Nephron (organoid): ENCODE measurements around the gene POU4F1.

Source experiments
- H3K27ac Mint-ChIP-seq, 3 experiments: 2 replicates each; pipeline ENCODE4 v1.8.0; 2020; ENCODE audit warnings: mixed read lengths in 3 of 3, mild to moderate bottlenecking in 2 of 3, moderate library complexity in 1 of 3
- H3K27me3 Mint-ChIP-seq: 2 replicates; pipeline ENCODE4 v1.8.0; 2021; ENCODE audit warnings: low read depth, mild to moderate bottlenecking, moderate library complexity, mixed read lengths
- H3K36me3 Mint-ChIP-seq: 2 replicates; pipeline ENCODE4 v1.8.0; 2020; ENCODE audit warnings: low read depth, mixed read lengths
- H3K4me1 Mint-ChIP-seq: 2 replicates; pipeline ENCODE4 v1.8.0; 2020; ENCODE audit warnings: mixed read lengths
- H3K4me3 Mint-ChIP-seq, 3 experiments: 2 replicates each; pipeline ENCODE4 v1.8.0; 2020; ENCODE audit warnings: mild to moderate bottlenecking in 3 of 3, mixed read lengths in 3 of 3, moderate library complexity in 2 of 3
- H3K9me3 Mint-ChIP-seq: 2 replicates; pipeline ENCODE4 v1.8.0; 2020; ENCODE audit warnings: mixed read lengths
- CTCF ChIP-seq, 3 experiments: fragments of 200-600 bp; sonication (generic); IDR thresholded peaks; one replicate each; pipeline ENCODE4 v1.5.0; 2021; ENCODE audit warnings: antibody characterized with exemption in 3 of 3; ENCODE audit not compliant: unreplicated experiment in 3 of 3

The POU4F1 gene

GRCh38 chr13:78602561-78603239, 652 bp downstream of the POU4F1 start:
- H3K4me3 Mint-ChIP-seq = peak overlapping the region; percentile 80 to 84 (median 80)
- H3K9me3 Mint-ChIP-seq = no peaks in the 10 kb centered on the region
- no peak overlapping the region for H3K27ac Mint-ChIP-seq
- H3K36me3 Mint-ChIP-seq = no peaks in the 10 kb centered on the region
- H3K27me3 Mint-ChIP-seq = peaks cover 98% of the 10 kb centered on the region
- H3K4me1 Mint-ChIP-seq = peaks cover 18% of the 10 kb centered on the region
- no peak for TF ChIP-seq CTCF (IDR thresholded peaks at IDR 0.05; ENCODE audit: unreplicated experiment in 3 of 3)

- no peak for TF ChIP-seq CTCF (IDR thresholded peaks at IDR 0.05; ENCODE audit: unreplicated experiment in 3 of 3)
- H3K4me1 Mint-ChIP-seq = peaks cover 18% of the 10 kb centered on the region
- H3K4me3 Mint-ChIP-seq = peak overlapping the region; percentile 80 to 84 (median 80)
- peaks cover 98% of the 10 kb centered on the region for H3K27me3 Mint-ChIP-seq
- H3K9me3 Mint-ChIP-seq = no peaks in the 10 kb centered on the region
- H3K27ac Mint-ChIP-seq = no peak overlapping the region
- no peaks in the 10 kb centered on the region for H3K36me3 Mint-ChIP-seq
Measured at GRCh38 chr13:78601874-78602560, 1.3 kb downstream of the POU4F1 start.

GRCh38 chr13:78601124-78601873, 2.1 kb downstream of the POU4F1 start:
- Mint-ChIP-seq H3K4me3 (peak overlapping the region; percentile 47 to 58 (median 52)), H3K27me3 (peaks cover 98% of the 10 kb centered on the region), H3K4me1 (peaks cover 18% of the 10 kb centered on the region), H3K36me3 (no peaks in the 10 kb centered on the region), H3K9me3 (no peaks in the 10 kb centered on the region), H3K27ac (no peak overlapping the region)
- no peak for TF ChIP-seq CTCF (IDR thresholded peaks at IDR 0.05; ENCODE audit: unreplicated experiment in 3 of 3)

- peaks cover 98% of the 10 kb centered on the region for H3K27me3 Mint-ChIP-seq
- H3K27ac Mint-ChIP-seq = no peak overlapping the region
- H3K4me1 Mint-ChIP-seq = peaks cover 22% of the 10 kb centered on the region
- H3K4me3 Mint-ChIP-seq = peak overlapping the region; percentile 47 to 58 (median 52)
- H3K9me3 Mint-ChIP-seq = no peaks in the 10 kb centered on the region
- no peak for TF ChIP-seq CTCF (IDR thresholded peaks at IDR 0.05; ENCODE audit: unreplicated experiment in 3 of 3)
- H3K36me3 Mint-ChIP-seq = no peaks in the 10 kb centered on the region
Measured at GRCh38 chr13:78600280-78600883, 3.0 kb downstream of the POU4F1 start.

GRCh38 chr13:78599645-78600279, 3.6 kb downstream of the POU4F1 start:
- Mint-ChIP-seq H3K36me3 (no peaks in the 10 kb centered on the region), H3K27me3 (peaks cover 98% of the 10 kb centered on the region), H3K9me3 (no peaks in the 10 kb centered on the region), H3K4me1 (peaks cover 25% of the 10 kb centered on the region), H3K27ac (no peak overlapping the region), H3K4me3 (peak overlapping the region; percentile 14 to 58 (median 52))
- no peak for TF ChIP-seq CTCF (IDR thresholded peaks at IDR 0.05; ENCODE audit: unreplicated experiment in 3 of 3)
